Fibroblast of the conjunctiva (primary cell): ENCODE data around the gene DLGAP1.

Experiments
- DNase-seq: peaks from one replicate; pipeline ENCODE4 v3.0.0-alpha.2; 2010; ENCODE audit warnings: low read depth

The DLGAP1 gene

DNA sequence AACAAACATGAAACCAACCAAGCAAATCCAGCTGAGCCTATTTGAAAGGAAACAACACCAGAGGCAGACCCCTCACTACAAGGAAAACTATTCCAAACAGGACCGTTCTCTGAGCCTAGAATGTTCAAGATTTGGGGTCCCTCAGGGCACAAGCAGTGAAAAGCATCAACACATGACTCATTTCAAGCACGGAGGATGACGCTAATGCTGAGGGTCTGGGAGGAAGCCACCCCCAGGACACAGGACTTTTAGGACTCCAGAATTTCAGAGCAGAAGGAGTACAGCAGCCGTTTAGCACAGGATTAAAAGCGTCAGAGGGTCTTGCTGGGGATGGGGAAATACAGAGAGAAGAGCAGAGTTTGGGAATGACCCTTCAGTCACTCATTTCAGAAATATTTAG, 168.9 kb downstream of the DLGAP1 start:
- no peak for DNase-seq

DNA sequence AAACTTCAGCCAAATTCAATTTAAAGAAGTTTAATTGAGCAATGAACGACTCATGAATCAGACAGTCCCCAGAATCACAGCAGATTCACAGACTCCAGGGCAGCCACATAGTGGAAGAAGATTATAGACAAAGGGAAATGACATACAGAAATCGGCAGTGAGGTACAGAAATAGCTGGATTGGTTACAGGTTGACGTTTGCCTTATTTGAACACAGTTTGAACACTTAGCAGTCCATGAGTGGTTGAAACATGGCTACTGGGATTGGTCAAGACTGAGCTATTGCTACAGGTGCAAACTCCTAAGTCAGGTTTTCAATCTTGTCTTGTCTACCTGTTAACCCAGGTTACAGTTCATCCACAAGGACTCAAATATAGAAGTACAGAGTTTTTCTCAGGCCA, 169.6 kb downstream of the DLGAP1 start:
- no peak for DNase-seq

GRCh38 chr18:4284528-4284927, 170.6 kb downstream of the DLGAP1 start:
- no peak for DNase-seq

GRCh38 chr18:4283746-4284291, 171.3 kb downstream of the DLGAP1 start:
- DNase-seq = no peak

- DNase-seq = no peak
Measured at GRCh38 chr18:4282954-4283353, 172.2 kb downstream of the DLGAP1 start.

DNA sequence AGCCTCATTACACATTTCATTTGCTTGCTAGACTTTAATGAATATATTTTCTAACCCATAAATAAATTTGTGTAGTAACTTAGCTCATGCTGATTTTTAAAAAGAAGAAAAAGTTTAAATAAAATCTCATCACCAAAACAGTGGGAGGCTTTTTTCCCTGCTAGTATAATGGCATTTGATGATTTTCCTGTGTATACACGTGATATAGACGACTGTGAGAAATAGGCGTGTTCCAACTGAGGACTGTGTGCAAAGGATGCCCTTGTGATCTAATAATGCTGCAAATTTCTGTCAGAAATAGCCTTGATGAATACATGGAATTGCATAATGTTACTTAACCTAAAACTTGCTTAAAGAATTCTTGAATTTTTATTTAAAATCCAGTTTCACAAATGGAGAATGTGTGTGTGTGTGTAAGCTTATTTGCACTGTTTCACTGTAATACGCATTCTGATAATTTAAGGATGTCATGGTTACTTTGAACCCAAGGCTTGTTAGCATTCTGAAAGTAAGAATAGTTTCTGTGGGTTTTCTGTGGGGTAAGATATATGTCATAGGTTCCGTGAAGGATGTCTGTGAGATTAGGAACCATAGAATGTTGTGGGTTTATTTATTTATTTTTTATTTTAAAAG, 178.0 kb downstream of the DLGAP1 start:
- no peak for DNase-seq

DNA sequence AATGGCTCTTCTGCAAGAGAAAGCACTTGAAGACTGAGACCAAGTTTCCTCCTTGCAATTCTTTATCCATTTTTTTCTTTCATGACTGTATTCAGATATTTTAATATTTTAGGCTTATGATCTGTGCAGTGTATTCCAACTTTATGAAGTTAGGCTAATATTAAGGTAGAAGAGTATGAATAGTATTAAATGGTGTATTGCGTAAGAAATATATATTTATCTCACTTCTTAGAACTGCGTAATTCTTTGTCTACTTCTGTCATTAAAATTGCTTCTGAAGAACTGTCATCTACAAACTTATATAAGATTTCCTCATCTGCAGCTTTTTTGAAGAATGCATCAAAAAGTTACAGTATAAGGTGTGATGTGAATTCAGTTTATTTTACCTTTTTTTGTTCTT, 183.2 kb downstream of the DLGAP1 start:
- no peak for DNase-seq

DNA sequence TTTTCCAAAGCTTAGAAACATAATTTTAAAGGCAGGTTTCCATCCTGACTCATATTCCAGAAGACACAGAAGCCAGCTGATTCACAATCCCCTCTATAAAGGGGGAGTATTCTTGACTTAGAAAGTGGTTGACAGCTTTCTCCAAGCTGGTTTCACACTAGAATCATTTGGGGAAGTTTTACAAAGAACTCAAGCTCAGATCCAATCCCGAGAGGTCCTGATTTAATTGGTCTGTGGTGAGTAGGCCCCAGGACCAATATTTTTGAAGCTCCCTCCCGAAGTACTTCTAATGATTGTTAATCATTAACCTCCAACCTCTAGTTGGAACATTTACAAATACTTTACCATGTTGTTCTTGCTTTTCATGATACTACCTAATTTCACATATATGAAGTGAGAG, 184.1 kb downstream of the DLGAP1 start:
- DNase-seq = no peak

DNA sequence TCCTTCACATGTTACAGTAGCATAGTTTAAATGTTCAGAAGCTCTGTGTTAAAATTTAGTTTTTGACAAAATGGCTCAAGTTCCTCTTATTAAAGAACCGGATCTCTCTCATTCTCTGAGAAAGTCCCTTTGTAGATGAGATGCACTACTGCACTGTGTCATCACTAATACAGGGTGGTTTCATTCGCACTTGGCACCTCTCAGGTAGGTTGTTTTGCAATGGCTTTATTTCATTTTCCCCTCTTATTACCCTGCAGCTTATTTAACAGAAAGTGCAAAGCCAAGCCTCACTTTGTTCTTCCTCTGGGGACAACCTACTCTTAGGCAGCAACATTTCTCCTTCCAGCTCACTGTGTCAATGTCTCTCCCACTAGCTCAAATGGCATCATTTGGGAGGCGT, 185.1 kb downstream of the DLGAP1 start:
- no peak for DNase-seq

- no peak for DNase-seq
Measured at GRCh38 chr18:4267641-4268040, 187.5 kb downstream of the DLGAP1 start.

DNA sequence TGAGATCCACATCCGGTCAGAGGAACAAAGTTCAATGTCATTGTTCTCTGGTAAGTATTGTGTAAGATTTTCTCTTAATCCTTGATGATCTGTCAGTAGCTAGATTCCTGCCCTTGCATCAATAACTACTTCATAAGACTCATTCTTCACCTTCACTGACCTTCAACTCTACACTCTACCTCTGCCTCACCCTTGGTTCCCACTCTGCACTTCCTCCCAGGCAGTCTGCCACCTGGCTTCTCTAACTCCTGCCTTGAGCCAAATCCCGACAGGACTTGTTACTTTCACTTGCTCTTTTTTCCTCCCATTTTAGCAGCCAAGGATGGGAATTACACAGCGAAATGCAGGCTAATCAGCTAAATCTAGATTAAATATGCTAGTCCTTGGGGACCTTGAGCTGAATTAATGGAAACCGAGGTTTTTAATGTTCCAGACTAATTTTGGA, 190.7 kb downstream of the DLGAP1 start:
- no peak for DNase-seq

- no peak for DNase-seq
Measured at GRCh38 chr18:4260107-4260506, 195.0 kb downstream of the DLGAP1 start.

GRCh38 chr18:4256766-4257417, 198.2 kb downstream of the DLGAP1 start:
- no peak for DNase-seq

DNA sequence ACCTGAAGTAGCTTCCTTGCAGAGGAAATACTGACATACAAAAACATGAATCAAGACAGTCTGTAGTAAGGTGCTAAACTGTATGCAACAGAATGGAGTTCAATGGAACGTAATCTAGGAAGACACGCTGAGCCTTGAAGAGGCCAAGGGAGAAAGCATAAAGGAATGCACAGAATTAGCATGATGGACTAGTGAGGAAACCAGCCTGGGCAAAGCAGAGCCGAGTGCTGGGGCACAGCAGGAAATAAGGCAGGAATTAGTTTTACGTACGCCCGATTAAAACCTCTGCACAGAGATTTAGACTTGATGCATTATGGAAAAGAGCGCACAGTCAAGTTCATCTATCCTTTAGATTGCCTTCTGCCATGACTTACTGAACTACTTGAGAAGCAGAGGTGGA, 200.3 kb downstream of the DLGAP1 start:
- DNase-seq = no peak

DNA sequence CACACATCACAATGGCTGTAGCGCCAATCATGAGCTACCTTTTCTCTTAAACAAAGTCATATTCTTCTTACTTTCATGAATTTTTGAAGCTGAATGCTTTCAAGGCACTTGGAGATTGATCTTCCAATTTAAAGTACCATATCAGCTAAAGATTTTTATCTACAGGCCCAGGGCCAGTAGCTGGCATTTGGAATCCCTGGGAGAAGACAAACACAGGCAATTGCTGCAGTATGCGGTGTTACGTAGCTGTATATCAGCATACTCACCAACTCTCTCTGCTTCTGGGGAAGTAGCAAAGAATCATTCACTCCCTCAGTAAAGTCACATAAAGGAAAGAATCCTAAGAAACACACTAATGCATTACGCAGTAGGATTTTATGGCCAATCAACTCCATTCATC, 202.3 kb downstream of the DLGAP1 start:
- no peak for DNase-seq

- no peak for DNase-seq
Measured at GRCh38 chr18:4251873-4252272, 203.2 kb downstream of the DLGAP1 start.

DNA sequence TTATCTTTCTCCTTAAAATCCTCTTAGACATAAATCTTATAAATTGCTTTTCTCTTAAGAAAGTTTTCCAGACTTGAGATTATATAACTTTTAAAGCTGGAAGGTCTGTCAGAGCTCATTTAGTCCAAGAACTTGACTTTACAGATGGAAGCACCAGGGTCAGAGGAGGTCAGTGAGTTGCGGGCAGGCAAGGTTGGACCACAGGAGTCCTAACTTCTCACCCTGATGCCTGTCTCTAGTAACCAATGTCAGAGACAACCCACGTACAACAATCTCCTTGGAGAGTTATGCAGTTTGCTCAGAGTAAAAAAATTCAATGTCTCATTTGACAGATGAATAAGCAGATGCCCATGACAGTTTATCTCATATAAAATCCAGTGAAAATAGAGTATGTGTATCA, 203.9 kb downstream of the DLGAP1 start:
- no peak for DNase-seq

GRCh38 chr18:4250141-4250540, 205.0 kb downstream of the DLGAP1 start:
- no peak for DNase-seq

DNA sequence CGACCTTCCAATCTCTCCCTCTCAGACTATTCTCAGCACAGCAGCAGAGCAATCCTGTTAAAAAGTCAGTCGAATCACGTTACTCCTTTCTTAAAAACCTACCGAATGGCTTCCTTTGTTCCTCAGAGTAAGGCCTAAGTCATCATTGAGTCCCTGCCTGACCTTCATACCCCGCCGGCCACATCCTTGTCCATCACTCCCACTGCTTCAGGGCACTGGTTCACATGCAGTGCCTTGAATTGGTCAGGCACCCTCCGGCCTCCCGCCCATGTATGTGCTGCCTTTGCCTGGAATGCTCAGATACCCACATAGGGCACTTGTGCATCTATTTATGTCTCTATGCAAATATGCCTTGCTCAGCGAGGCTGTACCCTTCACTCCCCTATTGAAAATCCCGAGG, 206.4 kb downstream of the DLGAP1 start:
- DNase-seq = no peak

DNA sequence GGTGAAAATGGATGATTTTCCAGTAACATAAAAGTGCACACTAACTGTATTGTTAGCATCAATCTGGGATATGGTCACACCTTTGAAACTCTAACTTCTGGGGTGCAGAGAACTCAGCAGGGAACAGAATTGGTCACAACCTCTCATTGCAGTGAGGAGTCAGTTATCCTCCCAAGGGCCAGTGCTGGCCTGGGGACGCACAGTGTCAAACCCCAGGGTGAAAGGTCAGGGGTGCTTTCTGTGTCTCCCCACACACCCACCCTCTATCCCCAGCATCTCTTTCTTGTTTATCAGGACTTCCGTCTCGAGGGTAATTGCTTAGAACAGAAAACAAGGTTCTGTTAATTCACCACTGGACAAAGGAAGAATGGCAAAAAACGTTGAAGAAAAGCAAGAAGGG, 208.7 kb downstream of the DLGAP1 start:
- DNase-seq = no peak

DNA sequence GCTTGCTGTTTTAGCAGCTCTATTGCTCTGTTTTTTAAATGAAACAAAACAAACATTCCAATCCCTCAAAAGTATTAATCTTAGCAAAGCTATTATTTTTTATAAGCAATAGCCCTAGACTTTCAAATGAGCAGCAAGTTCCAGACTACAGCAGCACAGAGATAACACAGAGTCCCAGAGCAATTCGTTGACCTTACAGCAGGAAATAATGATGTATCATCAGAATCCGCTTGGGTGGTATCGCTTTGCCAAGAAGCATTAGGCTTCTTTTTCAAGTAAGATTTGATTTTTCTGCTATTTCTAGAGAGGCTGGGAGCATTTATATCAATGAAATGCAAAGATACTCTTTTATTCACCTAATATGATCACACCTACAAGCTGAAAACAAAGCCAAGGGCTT, 209.7 kb downstream of the DLGAP1 start:
- DNase-seq = no peak

- DNase-seq = no peak
Measured at GRCh38 chr18:4242431-4243161, 212.5 kb downstream of the DLGAP1 start.

- DNase-seq = no peak
Measured at GRCh38 chr18:4241090-4241617, 214.0 kb downstream of the DLGAP1 start.
